Activated CD8-positive, alpha-beta T cell treated with anti-CD3 and anti-CD28 coated beads for 36 hours (primary cell): ENCODE data around the gene SEPTIN5. TPM values are rescaled to one million over a fixed set of nuclear protein-coding genes. Genes with fewer than 3 reads are reported as not detected.

Source experiments
- ATAC-seq: fragments of 200-7000 bp; cut with Tn5 transposase; one replicate; pipeline ENCODE4 v1.10.0; 2021; ENCODE audit warnings: mild to moderate bottlenecking, moderate library complexity
- CTCF ChIA-PET: fragments of 350-600 bp; sonication (Branson Sonifier 250); formaldehyde crosslinking; loops from one replicate; lab custom pipeline; 2021; ENCODE audit warnings: antibody characterized with exemption; lab: Charles Lee
- POLR2A ChIA-PET: fragments of 350-600 bp; sonication (Branson Sonifier 250); formaldehyde crosslinking; loops from one replicate; lab custom pipeline; 2021; ENCODE audit warnings: antibody characterized with exemption; lab: Charles Lee
- DNase-seq: peaks from one replicate; pipeline ENCODE4 v3.0.0-alpha.2; 2020
- H3K27ac Mint-ChIP-seq: one replicate; pipeline ENCODE4 v1.8.0; 2021; ENCODE audit warnings: mild to moderate bottlenecking, mixed read lengths
- H3K27me3 Mint-ChIP-seq: one replicate; pipeline ENCODE4 v1.8.0; 2021; ENCODE audit warnings: mixed read lengths
- H3K36me3 Mint-ChIP-seq: one replicate; pipeline ENCODE4 v1.8.0; 2021; ENCODE audit warnings: low read depth, mixed read lengths
- H3K4me1 Mint-ChIP-seq: one replicate; pipeline ENCODE4 v1.8.0; 2021; ENCODE audit warnings: low read depth, mixed read lengths
- H3K4me3 Mint-ChIP-seq: one replicate; pipeline ENCODE4 v1.8.0; 2021; ENCODE audit warnings: mild to moderate bottlenecking, moderate library complexity, mixed read lengths
- H3K9me3 Mint-ChIP-seq: one replicate; pipeline ENCODE4 v1.8.0; 2021; ENCODE audit warnings: mixed read lengths
- intact Hi-C: fragments of 100-400 bp; cut with micrococcal nuclease; formaldehyde crosslinking; loops from one replicate; pipeline ENCODE4 v1.10.0; 2022
- total RNA-seq, 2 experiments: library from RNA; stranded (reverse); gene quantifications; one replicate each; pipeline ENCODE4 v1.2.3, GENCODE V29; 2021
- TF ChIP-seq, protein P1 (sequence below): fragments of 200-600 bp; IDR thresholded peaks from one replicate; pipeline ENCODE4 v1.8.0; 2022; ENCODE audit warnings: antibody characterized with exemption, mild to moderate bottlenecking

The SEPTIN5 gene
- total RNA-seq, 2 experiments from 2014 or later, result 1.3 to 1.5 TPM

DNA sequence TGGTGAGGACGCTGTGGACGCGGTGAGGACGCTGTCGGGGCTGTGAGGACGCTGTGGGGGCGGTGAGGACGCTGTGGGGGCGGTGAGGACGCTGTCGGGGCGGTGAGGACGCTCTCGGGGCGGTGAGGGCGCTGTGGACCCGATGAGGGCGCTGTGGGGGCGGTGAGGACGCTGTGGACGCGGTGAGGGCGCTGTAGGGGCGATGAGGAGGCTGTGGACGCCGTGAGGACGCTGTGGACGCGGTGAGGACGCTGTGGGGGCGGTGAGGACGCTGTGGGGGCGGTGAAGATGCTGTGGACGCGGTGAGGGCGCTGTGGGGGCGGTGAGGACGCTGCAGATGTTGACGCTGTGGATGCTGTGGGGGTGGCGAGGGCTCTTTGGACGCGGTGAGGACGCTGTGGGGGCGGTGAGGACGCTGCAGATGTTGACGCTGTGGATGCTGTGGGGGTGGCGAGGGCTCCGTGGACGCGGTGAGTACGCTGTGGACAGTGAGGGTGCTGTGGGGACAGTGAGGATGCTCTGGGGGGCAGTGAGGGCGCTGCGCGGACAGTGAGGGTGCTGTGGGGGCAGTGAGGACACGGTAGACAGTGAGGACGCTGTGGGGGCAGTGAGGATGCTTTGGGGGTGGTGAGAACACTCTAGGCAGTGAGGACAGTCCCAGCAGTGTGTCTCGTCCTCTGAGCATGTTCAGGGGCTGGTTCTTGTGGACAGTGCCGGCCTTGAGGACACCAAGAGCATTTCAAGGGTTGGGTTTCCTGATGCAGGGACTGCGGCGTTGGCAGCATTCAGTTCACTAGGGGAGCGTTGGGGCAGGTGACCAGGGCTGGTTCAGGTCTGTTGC is 13.2 kb downstream of the SEPTIN5 start:
- POLR2A ChIA-PET, result no interaction called here
- peaks cover 21% of the 10 kb centered on the region for H3K27me3 Mint-ChIP-seq
- H3K27ac Mint-ChIP-seq, result no peak overlapping the region
- CTCF ChIA-PET, result no interaction called here
- intact Hi-C loops, result loop anchor here (2.0 kb wide), 1 partner anchor 183 kb away; no protein-coding TSS in a partner anchor
- H3K9me3 Mint-ChIP-seq, result no peaks in the 10 kb centered on the region
- no peak overlapping the region for H3K4me3 Mint-ChIP-seq
- no peak for ATAC-seq
- DNase-seq, result no peak
- H3K4me1 Mint-ChIP-seq, result peaks cover 9% of the 10 kb centered on the region
- TF ChIP-seq, protein P1, sequence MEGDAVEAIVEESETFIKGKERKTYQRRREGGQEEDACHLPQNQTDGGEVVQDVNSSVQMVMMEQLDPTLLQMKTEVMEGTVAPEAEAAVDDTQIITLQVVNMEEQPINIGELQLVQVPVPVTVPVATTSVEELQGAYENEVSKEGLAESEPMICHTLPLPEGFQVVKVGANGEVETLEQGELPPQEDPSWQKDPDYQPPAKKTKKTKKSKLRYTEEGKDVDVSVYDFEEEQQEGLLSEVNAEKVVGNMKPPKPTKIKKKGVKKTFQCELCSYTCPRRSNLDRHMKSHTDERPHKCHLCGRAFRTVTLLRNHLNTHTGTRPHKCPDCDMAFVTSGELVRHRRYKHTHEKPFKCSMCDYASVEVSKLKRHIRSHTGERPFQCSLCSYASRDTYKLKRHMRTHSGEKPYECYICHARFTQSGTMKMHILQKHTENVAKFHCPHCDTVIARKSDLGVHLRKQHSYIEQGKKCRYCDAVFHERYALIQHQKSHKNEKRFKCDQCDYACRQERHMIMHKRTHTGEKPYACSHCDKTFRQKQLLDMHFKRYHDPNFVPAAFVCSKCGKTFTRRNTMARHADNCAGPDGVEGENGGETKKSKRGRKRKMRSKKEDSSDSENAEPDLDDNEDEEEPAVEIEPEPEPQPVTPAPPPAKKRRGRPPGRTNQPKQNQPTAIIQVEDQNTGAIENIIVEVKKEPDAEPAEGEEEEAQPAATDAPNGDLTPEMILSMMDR, result no peak
- no peaks in the 10 kb centered on the region for H3K36me3 Mint-ChIP-seq

DNA sequence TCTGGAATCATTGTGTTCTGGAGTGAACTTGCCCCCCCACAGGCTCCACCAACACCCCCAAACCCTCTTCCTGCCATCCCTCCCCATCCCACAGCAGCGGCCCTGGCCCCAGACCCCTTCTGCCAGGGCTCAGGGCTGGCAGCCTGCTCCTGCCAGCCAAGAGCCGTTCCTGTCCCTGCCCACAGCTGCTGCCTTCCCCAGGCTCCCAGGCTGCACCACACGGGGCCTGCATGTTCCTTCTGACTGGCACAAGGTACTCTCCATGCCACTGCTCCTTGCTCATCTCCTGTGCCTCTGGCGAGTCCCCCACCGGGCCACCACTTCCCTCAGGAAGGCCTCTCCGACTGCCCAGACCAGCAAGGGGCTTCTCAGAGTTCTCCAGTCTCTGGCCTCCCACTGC is 14.0 kb downstream of the SEPTIN5 start:
- ChIA-PET CTCF (no interaction called here), POLR2A (no interaction called here)
- Mint-ChIP-seq H3K4me3 (no peak overlapping the region), H3K4me1 (peaks cover 7% of the 10 kb centered on the region), H3K9me3 (no peaks in the 10 kb centered on the region), H3K36me3 (no peaks in the 10 kb centered on the region), H3K27ac (no peak overlapping the region), H3K27me3 (peaks cover 16% of the 10 kb centered on the region)
- ATAC-seq (no peak), DNase-seq (no peak)
- TF ChIP-seq, protein P1, result no peak
- intact Hi-C loops, result loop anchor here (2.0 kb wide), 1 partner anchor 183 kb away; no protein-coding TSS in a partner anchor

DNA sequence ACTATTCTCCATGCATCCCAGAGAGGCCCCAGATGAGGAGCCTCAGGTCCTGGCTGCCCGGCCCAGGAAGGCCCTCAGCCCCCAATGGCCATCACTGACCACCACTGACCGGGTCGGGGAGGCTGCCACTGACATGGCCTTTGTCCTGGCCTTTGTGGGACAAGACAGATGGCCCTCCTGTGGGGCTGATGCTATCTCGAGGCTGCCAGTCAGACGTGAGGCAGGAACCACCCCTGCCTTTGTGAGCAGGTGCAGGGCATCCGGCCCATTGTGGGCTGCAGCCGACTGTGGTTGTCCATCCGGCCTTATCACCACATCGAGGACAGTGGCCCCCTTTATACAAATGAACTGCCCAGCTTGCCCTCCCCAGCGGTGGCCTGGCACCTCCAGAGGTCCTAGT is 14.5 kb downstream of the SEPTIN5 start:
- ChIA-PET CTCF (interaction anchor here (2.6 to 6.3 kb wide), 3 partner anchors 18 to 184 kb away, joined by 21 to 144 read pairs (median 25); no protein-coding TSS in a partner anchor), POLR2A (no interaction called here)
- TF ChIP-seq, protein P1, result no peak
- intact Hi-C loops, result loop anchor here (2.0 kb wide), 1 partner anchor 182 kb away; no protein-coding TSS in a partner anchor
- Mint-ChIP-seq H3K36me3 (no peaks in the 10 kb centered on the region), H3K4me1 (peaks cover 5% of the 10 kb centered on the region), H3K9me3 (no peaks in the 10 kb centered on the region), H3K4me3 (no peak overlapping the region), H3K27ac (no peak overlapping the region), H3K27me3 (peaks cover 13% of the 10 kb centered on the region)
- ATAC-seq (no peak), DNase-seq (no peak)

DNA sequence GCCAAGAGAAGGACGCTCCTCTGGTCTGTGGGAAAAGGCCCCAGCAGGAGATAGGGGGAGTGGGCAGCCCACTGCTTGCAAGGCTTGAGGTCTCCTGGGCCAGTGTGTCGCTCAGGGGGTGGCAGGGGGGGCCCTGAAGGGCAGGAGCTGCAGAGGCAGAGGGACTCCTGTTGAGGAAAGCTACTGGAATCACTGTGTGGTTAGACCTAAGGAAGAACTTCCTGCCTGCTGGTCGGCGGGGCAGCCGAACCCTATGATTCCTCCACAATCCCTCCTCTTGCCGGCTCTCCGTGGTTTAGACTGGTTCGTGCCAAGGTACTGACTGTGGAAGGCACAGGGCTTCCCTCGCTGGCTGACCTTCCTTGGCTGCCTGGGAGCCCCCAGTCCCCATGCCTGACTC is 15.2 kb downstream of the SEPTIN5 start:
- DNase-seq (no peak), ATAC-seq (no peak)
- CTCF ChIA-PET, result interaction anchor here (1.1 to 6.3 kb wide), 17 partner anchors 10 to 283 kb away, joined by 3 to 144 read pairs (median 12); no protein-coding TSS in a partner anchor
- Mint-ChIP-seq H3K27ac (no peak overlapping the region), H3K27me3 (peaks cover 12% of the 10 kb centered on the region), H3K4me1 (peaks cover 4% of the 10 kb centered on the region), H3K4me3 (no peak overlapping the region), H3K9me3 (no peaks in the 10 kb centered on the region), H3K36me3 (no peaks in the 10 kb centered on the region)
- POLR2A ChIA-PET, result no interaction called here
- intact Hi-C loops, result loop anchor here (2.0 kb wide), 1 partner anchor 181 kb away; no protein-coding TSS in a partner anchor
- TF ChIP-seq, protein P1, result no peak

DNA sequence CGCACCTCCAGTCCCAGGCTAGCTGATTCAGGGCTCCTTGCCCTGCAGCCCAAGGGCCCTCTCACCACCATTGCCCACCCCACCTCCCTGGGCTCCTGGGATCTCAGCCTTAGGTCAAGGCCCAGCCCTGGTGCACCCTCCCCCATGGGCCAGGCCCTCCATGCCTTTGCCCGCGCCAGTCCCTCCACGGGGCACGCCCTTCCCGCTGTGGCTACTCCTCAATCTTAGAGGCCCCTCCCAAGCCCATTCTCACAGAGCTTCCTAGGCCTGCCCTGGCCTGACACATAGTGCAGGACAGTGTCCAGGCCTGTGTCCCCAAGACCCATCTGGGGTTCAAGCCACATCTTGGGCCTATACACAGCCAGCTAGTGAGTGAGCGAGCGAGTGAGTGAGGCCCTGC is 15.9 kb downstream of the SEPTIN5 start:
- no peaks in the 10 kb centered on the region for H3K9me3 Mint-ChIP-seq
- H3K4me3 Mint-ChIP-seq, result no peak overlapping the region
- intact Hi-C loops, result no loop called here
- no peaks in the 10 kb centered on the region for H3K36me3 Mint-ChIP-seq
- H3K27ac Mint-ChIP-seq, result no peak overlapping the region
- DNase-seq, result no peak
- H3K27me3 Mint-ChIP-seq, result peaks cover 5% of the 10 kb centered on the region
- ChIA-PET POLR2A (interaction anchor here (0.9 to 1.8 kb wide), 5 partner anchors 10 to 211 kb away, joined by 3 to 7 read pairs (median 5); partner anchors contain the start of genes COMT and TXNRD2), CTCF (interaction anchor here (0.6 to 6.3 kb wide), 54 partner anchors 11 to 329 kb away, joined by 3 to 144 read pairs (median 4); no protein-coding TSS in a partner anchor)
- TF ChIP-seq, protein P1, result no peak
- peak; percentile 12 for ATAC-seq
- H3K4me1 Mint-ChIP-seq, result peaks cover 2% of the 10 kb centered on the region
